Natural killer cell (primary cell): ENCODE data around the gene TEAD3. TPM values are rescaled to one million over a fixed set of nuclear protein-coding genes. Genes with fewer than 3 reads are reported as not detected.

Experiments
- ATAC-seq, 3 donors: fragments of 150-1000 bp in 2 of 3; fragments of 200-7000 bp in 1 of 3; cut with Tn5 transposase; 1 replicate in 1 of 3; 2 replicates in 2 of 3; pipeline ENCODE4 v1.10.0; 2021; ENCODE audit warnings: mild to moderate bottlenecking in 2 of 3, moderate library complexity in 2 of 3
- DNase-seq, 2 donors: peaks; one replicate each; pipeline versions ENCODE4 v3.0.0 to v3.0.0-alpha.2; 2013 to 2021; ENCODE audit warnings: mixed read lengths in 1 of 2
- H3K27ac ChIP-seq: one replicate; pipeline ENCODE4 v1.5.1; 2013; ENCODE audit warnings: mild to moderate bottlenecking, low read length
- H3K27me3 ChIP-seq: one replicate; pipeline ENCODE4 v1.6.1; 2013; ENCODE audit warnings: low read length; ENCODE audit not compliant: control insufficient read depth, insufficient read depth
- H3K36me3 ChIP-seq: one replicate; pipeline ENCODE4 v1.6.1; 2013; ENCODE audit warnings: low read length; ENCODE audit not compliant: control insufficient read depth, insufficient read depth
- H3K4me1 ChIP-seq: one replicate; pipeline ENCODE4 v1.6.1; 2013; ENCODE audit warnings: low read length; ENCODE audit not compliant: control insufficient read depth, insufficient read depth
- H3K4me3 ChIP-seq: one replicate; pipeline ENCODE4 v1.5.1; 2013; ENCODE audit warnings: low read length
- H3K9me3 ChIP-seq: one replicate; pipeline ENCODE4 v1.6.1; 2013; ENCODE audit warnings: low read length; ENCODE audit not compliant: control insufficient read depth, insufficient read depth
- H3K27ac Mint-ChIP-seq, 2 donors: one replicate each; pipeline ENCODE4 v1.8.0; 2022; ENCODE audit warnings: mild to moderate bottlenecking in 2 of 2, mixed read lengths in 2 of 2, moderate library complexity in 1 of 2
- H3K27me3 Mint-ChIP-seq, 2 donors: one replicate each; pipeline ENCODE4 v1.8.0; 2022; ENCODE audit warnings: low read depth in 2 of 2, mixed read lengths in 2 of 2
- H3K36me3 Mint-ChIP-seq: one replicate; pipeline ENCODE4 v1.8.0; 2022; ENCODE audit warnings: mixed read lengths
- H3K4me1 Mint-ChIP-seq, 2 donors: one replicate each; pipeline ENCODE4 v1.8.0; 2022; ENCODE audit warnings: mixed read lengths in 2 of 2
- H3K4me3 Mint-ChIP-seq: one replicate; pipeline ENCODE4 v1.8.0; 2022; ENCODE audit warnings: mild to moderate bottlenecking, moderate library complexity, mixed read lengths
- H3K9me3 Mint-ChIP-seq, 2 donors: one replicate each; pipeline ENCODE4 v1.8.0; 2022; ENCODE audit warnings: mixed read lengths in 2 of 2
- WGBS: methylation state at CpG from one replicate; pipeline ENCODE4 v1.1.7; 2013; ENCODE audit warnings: missing lambda C conversion rate; ENCODE audit not compliant: insufficient coverage; 5-methylcytosine and 5-hydroxymethylcytosine counted together
- intact Hi-C: fragments of 100-400 bp; cut with micrococcal nuclease; formaldehyde crosslinking; loops from one replicate; pipeline ENCODE4 v1.14.2; 2022
- total RNA-seq, 4 donors: library from RNA; stranded (reverse); fragments of 120-200 nt in 1 of 4; gene quantifications; one replicate each; pipeline versions ENCODE4 v1.2.3 to v1.2.4, GENCODE V29; 2013 to 2022
- TF ChIP-seq, protein P1 (sequence below): fragments of 200-600 bp; IDR thresholded peaks from one replicate; pipeline ENCODE4 v1.8.0; 2022; ENCODE audit warnings: antibody characterized with exemption

TEAD3 gene
- total RNA-seq, 3 donors from 2014 or later (not counting 1 experiment from before 2014, with no cell fraction given) = 0.39 TPM; not detected in 2

DNA sequence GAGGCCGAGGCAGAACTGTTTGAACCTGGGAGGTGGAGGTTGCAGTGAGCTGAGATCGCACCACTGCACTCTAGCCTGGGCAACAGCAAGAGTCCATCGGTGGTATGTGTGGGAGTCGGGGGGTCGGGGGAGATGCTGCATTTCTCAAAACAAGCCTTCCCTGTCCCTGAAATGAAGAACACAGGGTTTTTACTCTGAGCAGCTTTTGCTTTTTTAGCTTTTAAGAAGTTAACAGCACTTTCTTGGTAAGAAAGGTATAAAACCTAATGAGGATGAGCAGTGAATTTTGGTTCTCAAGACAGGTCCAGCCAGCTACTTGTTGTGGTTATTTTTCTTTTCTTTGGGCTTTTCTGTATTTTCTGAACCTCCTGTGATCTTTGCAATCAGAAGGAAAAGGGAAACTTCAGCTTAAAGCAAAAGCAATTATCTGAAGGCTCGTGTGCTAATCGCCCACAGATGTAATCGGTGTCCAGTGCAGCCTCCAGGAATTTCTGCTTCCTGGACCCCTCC lies 25.0 kb downstream of the TEAD3 start:
- ATAC-seq = no peak
- Histone ChIP-seq H3K9me3 (no peaks in the 10 kb centered on the region), H3K36me3 (peaks cover 40% of the 10 kb centered on the region), H3K27me3 (no peaks in the 10 kb centered on the region), H3K4me3 (no peak overlapping the region), H3K27ac (no peak overlapping the region), H3K4me1 (peaks cover 31% of the 10 kb centered on the region)
- no peak for DNase-seq
- H3K36me3 Mint-ChIP-seq = no peaks in the 10 kb centered on the region
- no peaks in the 10 kb centered on the region for H3K9me3 Mint-ChIP-seq
- WGBS = 74% methylated on average over 8 of the region's 8 CpGs
- intact Hi-C loops = no loop called here
- H3K27ac Mint-ChIP-seq = peak overlapping the region in 1 of 2 donors; percentile 18
- H3K4me1 Mint-ChIP-seq = peaks cover 38% of the 10 kb centered on the region in 2 donors
- no peaks in the 10 kb centered on the region for H3K27me3 Mint-ChIP-seq
- no peak overlapping the region for H3K4me3 Mint-ChIP-seq
- TF ChIP-seq, protein P1, sequence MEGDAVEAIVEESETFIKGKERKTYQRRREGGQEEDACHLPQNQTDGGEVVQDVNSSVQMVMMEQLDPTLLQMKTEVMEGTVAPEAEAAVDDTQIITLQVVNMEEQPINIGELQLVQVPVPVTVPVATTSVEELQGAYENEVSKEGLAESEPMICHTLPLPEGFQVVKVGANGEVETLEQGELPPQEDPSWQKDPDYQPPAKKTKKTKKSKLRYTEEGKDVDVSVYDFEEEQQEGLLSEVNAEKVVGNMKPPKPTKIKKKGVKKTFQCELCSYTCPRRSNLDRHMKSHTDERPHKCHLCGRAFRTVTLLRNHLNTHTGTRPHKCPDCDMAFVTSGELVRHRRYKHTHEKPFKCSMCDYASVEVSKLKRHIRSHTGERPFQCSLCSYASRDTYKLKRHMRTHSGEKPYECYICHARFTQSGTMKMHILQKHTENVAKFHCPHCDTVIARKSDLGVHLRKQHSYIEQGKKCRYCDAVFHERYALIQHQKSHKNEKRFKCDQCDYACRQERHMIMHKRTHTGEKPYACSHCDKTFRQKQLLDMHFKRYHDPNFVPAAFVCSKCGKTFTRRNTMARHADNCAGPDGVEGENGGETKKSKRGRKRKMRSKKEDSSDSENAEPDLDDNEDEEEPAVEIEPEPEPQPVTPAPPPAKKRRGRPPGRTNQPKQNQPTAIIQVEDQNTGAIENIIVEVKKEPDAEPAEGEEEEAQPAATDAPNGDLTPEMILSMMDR = no peak

DNA sequence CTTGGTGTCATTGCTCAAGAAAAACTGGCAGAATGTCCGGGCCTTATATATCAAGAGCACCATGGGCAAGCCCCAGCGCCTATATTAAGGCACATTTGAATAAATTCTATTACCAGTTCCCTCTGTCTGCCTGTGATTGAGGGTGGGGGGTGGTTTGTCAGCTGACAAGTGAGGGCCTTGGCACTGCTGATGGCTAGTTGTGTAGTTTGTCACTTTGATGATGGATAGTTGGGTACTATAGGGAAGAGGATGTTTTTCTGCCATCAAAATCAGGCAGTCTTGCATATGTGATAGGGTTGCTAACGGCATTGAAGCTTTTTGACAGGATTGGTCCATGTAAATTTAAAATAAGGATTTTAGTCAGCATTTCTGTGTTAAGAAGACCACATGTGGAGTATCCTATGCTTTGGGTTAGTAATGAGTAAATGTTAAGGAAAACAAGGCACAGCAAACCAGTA lies 26.2 kb downstream of the TEAD3 start:
- Mint-ChIP-seq H3K9me3 (no peaks in the 10 kb centered on the region), H3K4me1 (peaks cover 38% of the 10 kb centered on the region in 2 donors), H3K27me3 (no peaks in the 10 kb centered on the region), H3K27ac (peak overlapping the region; percentile 92 to 98), H3K36me3 (no peaks in the 10 kb centered on the region), H3K4me3 (peak overlapping the region; percentile 63)
- Histone ChIP-seq H3K4me1 (peaks cover 31% of the 10 kb centered on the region), H3K9me3 (no peaks in the 10 kb centered on the region), H3K27me3 (no peaks in the 10 kb centered on the region), H3K36me3 (peaks cover 40% of the 10 kb centered on the region), H3K27ac (no peak overlapping the region), H3K4me3 (no peak overlapping the region)
- intact Hi-C loops = no loop called here
- TF ChIP-seq, protein P1 = no peak
- DNase-seq = peak in 1 of 2 donors; percentile 34
- ATAC-seq = no peak
- WGBS = 74% methylated on average over 3 of the region's 3 CpGs

DNA sequence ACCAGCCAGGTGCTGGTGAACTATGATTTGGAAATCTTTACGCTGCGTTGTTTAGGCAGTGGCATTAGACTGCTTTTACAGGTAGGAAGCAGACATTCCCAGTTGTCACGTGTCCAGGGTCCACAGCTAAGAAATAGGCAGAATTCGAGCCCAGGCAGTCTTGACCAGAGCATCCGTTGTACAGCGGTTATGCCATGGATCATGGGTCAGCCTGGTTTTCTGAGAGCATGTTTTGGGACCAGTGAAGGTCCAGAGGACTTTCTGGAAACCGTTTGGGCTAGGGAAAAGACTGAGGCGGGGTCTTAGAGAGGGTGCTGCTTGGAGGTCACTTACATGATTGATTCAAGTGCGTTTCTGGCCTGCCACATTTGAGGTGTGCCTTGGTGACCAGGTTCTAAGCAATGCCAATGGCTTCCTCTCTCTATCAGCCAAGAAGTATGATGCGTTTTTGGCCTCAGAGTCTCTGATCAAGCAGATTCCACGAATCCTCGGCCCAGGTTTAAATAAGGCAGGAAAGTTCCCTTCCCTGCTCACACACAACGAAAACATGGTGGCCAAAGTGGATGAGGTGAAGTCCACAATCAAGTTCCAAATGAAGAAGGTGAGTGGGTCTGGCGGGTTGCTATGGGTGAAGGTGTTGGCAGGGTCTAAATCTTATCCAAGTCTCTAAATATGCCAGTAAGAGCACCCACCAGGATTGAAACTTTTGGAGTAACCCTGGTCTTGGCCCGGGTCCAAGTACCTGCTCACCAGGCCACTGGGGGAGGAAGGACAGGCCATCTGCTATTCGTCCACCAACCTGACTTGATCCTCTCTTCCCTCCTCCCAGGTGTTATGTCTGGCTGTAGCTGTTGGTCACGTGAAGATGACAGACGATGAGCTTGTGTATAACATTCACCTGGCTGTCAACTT lies 26.9 kb downstream of the TEAD3 start:
- Mint-ChIP-seq H3K36me3 (no peaks in the 10 kb centered on the region), H3K9me3 (no peaks in the 10 kb centered on the region), H3K4me3 (peak overlapping the region; percentile 97), H3K27me3 (no peaks in the 10 kb centered on the region), H3K27ac (peak overlapping the region; percentile 92 to 98), H3K4me1 (peaks cover 38% of the 10 kb centered on the region in 2 donors)
- intact Hi-C loops = no loop called here
- no peaks in the 10 kb centered on the region for H3K9me3 ChIP-seq
- H3K36me3 ChIP-seq = peaks cover 40% of the 10 kb centered on the region
- H3K27ac ChIP-seq = peak overlapping the region; percentile 79
- peak overlapping the region; percentile 67 for H3K4me3 ChIP-seq
- H3K27me3 ChIP-seq = no peaks in the 10 kb centered on the region
- ATAC-seq (no peak), DNase-seq (peak in 1 of 2 donors; percentile 52)
- TF ChIP-seq, protein P1 = no peak
- H3K4me1 ChIP-seq = peaks cover 31% of the 10 kb centered on the region
- 60% methylated on average over 18 of the region's 18 CpGs for WGBS
